ENCODE measurements around the gene NFS1.
"Not testable (repeated sequence)": the region's sequence is repeated elsewhere in the genome, so short reads cannot be mapped to it uniquely, and the experiment has no call there.

NFS1 gene

DNA sequence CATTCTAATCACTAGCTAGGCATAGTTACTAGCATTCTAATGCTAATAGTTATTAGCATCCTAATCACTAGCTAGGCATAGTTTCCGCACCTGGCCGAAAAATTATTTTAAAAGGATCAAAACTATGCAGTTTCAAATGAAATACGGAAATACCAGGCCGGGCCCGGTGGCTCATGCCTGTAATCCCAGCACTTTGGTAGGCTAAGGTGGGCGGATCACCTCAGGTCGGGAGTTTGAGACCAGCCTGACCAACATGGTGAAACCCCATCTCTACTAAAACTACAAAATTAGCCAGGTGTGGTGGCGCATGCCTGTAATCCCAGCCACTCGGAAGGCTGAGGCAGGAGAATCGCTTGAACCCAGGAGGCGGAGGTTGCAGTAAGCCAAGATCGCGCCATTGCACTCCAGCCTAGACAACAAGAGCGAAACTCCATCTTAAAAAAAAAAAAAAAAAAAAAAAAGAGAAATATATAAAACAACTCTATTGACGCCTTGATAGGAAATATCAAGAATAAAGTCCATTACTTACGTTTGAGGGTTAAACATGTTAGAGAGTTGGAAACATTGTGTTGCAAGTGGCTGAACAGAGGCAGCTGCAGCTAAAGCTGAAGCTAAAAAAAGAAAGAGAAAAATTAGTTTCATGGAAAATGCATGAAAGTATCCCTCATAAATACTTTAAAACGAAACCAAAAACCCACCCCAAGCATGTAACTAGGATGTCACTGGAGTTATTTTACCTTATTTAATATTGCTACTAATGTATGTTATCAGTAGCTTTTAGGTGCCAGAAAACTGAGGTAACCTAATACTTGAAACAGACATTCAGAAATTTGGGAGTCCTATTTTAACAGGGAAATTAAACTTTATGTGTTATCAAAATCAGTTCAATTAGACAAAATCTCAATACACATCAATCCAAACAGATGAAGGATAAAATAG lies 7.7 kb upstream of the NFS1 start:
- DNase-seq: not testable (repeated sequence)

DNA sequence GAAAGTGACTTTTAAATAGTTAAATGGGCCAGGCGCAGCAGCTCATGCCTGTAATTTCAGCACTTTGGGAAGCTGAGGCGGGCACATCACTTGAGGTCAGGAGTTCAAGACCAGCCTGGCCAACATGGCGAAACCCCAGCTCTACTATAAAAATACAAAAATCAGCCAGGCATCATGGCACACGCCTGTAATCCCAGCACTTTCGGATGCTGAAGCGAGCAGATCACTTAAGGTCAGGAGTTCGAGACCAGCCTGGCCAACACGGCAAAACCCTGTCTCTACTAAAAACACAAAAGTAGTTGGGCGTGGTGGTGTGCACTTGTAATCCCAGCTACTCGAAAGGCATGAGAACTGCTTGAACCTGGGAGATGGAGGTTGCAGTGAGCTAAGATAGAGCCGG lies 6.7 kb upstream of the NFS1 start:
- DNase-seq: not testable (repeated sequence)

DNA sequence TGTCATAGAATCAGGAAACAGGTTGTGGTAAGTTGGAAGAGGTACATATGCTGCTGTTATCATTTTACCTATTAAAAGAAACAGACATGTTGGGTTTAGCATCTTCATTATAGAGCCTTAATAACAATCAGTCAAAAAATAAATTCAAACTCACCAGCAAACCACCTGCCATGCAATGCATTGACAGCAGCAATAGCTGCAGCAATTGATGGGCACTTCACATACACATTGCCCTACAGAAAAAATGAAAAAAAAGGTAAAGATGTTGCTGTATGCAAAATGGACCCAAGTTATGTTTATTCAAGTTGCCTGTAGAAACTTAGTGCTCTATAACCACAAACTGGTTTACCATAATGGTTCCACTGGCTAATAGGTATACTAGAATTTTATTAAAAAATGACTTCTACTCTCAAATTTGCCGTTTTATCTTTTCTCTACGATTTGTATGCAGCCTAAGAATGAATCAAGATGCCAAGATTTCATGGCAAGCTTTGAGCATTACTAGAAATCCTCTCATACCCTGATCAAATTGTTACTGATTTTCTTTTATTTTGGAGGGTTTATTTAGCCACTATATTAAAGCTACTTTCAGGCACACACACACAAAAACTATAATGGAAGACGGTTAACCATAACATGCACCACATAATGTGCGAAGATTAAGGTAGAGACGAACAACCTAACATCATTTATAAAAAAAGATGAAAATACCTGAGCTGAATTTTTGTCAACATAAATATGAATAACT lies 5.5 kb upstream of the NFS1 start:
- no peak for DNase-seq

DNA sequence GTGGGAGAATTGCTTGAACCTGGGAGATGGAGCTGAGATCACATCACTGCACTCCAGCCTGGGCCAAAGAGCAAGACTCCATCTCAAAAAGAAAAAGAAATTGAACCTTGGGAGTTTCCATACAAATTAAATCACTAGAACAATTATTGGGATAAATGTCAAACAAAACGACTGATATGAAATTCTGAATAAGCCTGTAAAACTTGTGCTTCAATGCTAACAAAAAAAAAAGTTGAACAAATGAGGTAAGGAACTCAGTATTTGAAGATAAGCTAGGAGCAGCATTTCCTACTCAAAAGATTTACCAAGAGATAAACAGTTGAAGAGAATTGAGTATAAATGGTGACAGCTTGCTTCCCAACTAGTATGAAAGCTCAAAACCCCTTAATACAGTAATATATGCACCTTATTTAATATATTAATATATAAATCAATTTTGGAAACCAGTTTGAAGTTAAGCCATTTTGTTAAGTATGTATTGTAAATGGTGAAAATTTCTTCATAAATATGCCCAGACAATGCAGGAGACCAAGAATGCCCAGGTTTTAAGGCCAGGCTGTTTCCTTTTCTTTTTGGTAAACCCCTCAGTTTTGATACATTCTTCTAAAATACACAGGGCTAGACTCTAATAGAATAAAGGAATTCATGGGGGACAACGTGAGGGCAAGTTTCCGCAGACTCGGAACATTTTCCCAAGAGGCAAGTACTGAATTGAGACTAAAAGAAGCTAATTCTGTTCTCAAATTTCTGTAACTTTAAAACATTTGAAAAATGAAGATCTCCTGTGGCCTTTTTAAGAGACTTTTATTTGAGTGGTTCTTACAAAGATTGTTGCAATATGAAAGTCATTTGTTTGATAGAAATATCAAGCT lies 3.9 kb upstream of the NFS1 start:
- DNase-seq: no peak

DNA sequence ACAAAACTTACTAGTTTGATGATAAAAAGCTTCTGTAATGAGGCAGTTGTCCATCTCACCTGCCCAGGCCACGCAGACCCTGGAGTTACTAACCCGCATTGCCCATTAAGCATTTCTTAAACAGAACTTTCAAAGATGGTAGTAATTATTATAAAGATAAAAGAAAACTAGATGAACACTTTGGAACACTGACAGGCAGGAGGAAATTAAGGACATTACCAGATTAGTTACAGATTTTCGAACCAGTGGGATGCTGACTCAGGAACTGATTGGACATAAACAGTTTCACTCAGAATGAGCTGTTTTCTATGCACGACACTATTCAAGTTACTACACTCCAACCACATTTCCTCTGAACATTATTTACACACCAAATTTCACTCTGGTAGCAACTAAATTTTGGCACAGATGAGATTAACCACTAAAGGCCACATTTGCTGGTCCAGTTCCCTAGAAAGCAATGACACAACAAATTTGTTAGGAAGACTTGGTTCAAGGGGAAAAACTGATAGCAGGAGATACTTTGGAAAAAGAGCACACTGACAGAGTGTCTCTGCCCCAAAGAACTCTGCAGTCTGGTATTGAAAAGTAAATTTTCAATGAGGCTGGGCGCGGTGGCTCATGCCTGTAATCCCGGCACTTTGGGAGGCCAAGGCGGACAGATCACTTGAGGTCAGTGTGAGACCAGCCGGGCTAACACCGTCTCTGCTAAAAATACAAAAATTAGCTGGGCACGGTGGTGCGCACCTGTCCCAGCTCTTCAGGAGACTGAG lies 3.1 kb upstream of the NFS1 start:
- DNase-seq: no peak

DNA sequence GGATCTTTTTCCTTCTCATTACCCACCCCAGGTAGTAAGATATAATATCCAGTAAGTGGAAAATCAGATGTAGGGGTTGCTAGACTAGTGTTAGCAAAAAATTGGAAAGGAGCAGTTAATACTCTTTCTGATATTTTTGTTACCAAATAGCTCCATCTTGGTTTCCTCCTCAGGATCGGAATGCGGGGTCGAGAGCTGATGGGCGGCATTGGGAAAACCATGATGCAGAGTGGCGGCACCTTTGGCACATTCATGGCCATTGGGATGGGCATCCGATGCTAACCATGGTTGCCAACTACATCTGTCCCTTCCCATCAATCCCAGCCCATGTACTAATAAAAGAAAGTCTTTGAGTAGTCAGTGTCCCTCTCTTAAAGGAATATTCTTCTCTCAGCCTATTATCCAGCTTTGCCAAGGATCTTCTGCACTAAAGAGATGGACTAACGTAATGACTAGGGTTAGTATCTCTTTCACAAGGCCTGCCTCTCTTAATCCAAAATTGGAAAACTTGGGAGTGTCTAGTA lies 1.5 kb upstream of the NFS1 start:
- no peak for DNase-seq

DNA sequence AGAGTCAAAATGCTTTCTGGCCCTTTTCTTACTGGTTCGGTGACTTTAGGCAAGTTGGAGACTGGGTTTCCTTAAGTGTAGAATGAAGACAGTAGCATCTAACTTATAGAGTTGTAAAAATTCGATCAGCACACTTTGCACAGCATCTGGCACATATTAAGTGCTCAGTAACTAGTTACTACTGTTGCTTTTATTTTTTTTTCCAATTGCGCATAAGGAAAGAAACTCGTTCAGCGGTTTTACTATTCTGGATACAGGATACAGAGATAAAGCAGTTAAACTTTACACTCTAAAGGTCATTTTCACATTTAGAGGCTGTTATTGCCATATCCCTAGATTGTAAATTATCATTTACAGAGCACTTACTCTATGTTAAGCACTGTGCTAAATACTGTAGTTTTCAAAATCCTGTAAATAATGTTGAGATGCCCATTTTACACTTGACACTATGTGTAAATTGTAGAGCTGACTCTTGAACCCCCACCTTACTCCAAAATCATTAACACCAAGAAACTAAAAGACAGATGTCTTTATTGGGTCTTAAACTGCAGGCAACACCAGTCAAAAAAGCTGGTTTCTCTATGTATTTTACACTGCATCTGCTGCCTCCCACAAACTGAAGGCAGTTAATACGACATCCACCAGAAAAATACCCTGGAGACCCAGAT lies 939 bp upstream of the NFS1 start:
- DNase-seq: no peak

DNA sequence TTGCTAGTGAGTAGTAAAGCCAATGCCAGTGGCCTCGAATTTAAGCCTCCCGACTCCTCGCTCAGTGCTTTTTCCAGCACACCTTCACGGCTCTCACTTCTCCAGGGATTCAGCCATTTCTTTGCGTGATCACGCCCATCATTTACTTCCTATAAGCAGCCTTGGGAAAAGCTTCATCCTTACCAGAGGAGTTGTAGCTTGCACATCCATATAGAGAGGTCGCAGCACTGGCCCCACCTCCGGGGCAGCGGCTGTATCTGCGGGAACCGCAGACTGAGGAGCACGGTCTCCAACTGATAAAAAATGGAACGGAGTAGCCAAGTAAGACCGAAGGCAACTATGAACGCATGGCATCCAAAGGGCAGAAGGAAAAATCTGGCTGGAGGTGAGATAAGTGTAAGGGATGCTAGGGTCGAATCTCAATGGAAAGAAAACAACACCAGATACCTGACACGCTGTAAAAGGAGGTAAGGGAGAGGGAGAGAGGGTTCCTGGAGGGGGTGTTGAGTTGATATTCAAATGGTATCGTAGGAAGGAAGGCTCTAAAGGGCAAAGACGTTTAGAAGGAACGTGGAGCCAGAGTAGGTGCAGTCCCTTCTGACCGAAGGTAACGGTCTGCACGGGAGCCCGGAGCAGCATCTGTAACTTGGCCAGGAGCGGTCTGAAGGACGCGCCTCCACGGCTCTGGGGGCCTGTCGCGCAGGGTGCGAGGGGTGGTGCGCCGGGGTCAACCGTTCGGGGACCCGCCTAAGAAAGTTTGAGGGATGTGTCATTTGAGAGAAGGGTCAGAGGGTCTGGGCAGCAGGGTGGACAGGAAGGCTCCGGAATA lies 640 bp downstream of the NFS1 start:
- peak; percentile 52 for DNase-seq

DNA sequence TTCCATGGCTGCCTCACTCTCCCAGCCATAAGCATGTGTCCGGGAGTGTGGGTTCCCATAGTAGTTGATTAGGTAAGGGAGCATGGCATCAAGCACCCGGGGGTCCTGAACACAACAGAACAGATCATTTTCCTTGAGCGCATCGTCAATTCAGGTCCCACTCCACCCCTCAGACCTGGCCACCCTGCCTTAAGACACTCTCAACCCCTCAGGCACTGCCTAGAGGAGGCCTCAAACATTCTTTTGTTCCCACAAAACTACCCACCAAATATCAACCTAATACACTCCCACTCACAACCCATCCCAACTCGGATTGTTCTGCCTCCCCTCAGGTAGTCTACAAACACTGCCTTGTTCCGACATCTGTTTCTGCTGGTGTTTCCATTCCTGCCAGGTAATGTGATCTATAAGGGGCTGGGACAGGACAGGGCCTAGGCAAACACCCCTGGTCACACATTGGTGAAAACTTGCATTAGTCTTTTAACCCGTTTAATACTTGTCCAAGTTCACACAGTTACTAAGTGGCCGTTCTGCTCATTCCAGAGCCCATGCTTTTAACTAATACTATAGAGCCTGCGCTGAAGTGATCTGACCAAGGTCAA lies 1.4 kb downstream of the NFS1 start:
- DNase-seq: no peak

DNA sequence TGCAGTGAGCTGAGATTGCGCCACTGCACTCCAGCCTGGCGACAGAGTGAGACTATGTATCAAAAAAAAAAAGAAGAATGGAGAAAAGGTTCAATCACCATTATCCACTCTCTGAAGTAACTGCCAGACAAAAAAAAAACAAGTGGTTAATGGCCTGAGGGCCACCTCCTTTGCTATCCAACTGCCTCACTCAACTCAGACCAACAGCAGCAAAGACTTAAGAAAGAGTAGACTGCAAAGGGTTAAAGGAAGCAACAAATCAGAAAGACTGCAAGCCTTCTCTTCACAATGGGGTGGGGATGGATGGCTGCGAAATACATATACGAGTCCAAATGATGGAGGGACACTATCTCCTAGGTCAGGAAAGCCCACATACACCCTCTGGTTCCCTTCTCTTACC lies 3.2 kb downstream of the NFS1 start:
- DNase-seq: no peak

DNA sequence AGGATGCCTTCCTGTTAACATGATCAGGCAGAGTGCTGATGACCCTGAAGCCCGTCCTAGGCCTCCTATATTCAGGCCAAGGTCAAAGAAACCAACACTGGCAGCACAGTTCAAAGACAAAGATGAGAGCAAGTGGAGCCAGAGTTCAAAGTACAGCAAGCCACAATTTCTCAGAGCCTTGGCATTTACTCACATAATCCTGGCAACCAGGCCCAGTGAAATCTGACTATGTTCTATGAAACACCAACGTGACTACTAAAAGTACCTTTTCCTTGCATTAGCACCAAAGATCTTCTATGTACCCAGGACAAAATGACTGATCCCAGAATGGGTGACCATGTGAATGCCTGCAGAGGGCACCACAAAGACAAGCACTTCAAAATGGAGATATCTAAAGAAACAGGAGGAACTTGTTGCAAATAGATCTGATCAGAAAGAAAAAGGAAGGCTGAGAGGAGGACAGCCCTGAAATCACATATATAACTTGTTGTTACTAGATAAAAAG lies 3.9 kb downstream of the NFS1 start:
- no peak for DNase-seq

DNA sequence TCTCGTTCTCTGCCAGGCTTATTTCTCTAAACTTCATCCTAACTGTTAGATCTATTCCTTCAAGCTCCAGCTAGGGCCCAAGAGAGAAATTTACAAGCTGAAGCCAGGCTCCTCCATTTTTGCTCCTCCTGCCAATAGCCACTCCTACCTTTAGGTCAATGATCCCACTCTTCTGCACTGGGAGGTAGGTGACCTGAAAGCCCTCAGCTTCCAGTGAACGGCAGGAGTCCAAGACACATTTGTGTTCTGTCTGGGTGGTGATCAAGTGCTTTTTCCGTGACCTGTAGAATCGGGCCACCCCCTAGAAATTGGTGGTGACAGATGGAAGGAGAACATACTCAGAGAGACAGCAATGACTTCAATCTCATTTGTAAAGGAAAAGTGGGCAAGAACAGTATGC lies 8.9 kb downstream of the NFS1 start:
- DNase-seq: no peak

DNA sequence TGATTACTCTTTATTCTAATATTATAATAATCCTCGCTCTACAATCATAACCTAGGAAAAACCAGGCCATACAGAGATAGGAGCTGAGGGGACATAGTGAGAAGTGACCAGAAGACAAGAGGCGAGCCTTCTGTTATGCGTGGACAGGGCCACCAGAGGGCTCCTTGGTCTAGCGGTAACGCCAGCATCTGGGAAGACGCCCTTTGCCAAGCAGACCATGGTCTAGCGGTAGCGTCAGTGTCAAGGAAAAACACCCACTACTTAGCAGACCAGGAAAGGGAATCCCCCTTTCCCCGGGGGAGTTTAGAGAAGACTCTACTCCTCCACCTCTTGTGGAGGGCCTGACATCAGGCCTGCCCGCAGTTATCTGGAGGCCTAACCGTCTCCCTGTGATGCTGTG lies 12.3 kb downstream of the NFS1 start:
- DNase-seq: not testable (repeated sequence)

DNA sequence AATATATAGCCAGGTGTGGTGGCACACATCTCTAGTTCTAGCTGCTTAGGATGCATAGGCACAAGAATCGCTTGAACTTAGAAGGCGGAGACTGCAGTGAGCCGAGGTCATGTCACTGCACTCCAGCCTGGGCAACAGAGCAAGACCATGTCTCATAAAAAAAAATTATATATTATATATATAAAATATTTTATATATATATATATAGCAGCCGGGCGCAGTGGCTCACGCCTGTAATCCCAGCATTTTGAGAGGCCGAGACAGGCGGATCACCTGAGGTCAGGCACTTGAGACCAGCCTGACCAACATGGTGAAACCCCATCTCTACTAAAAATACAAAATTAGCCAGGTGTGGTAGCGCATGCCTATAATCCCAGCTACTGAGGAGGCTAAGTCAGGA lies 13.8 kb downstream of the NFS1 start:
- DNase-seq: not testable (repeated sequence)

DNA sequence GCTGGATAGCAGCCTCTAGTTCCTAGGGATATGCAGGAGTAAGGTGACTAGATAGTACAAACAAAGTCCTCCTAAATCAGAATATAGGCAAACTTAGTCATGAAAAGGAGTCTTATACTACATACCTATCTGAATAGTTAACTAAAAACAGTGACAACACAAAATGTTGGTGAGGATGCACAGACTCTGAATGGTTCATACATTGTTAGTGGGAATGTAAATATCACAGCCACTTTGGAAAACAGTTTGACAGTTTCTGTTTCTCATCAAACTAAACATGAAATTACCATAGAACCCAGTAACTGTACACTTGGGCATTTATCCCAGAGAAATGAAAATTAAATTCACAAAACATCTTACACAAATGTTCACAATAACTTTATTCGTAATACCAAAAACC lies 17.2 kb downstream of the NFS1 start:
- no peak for DNase-seq

DNA sequence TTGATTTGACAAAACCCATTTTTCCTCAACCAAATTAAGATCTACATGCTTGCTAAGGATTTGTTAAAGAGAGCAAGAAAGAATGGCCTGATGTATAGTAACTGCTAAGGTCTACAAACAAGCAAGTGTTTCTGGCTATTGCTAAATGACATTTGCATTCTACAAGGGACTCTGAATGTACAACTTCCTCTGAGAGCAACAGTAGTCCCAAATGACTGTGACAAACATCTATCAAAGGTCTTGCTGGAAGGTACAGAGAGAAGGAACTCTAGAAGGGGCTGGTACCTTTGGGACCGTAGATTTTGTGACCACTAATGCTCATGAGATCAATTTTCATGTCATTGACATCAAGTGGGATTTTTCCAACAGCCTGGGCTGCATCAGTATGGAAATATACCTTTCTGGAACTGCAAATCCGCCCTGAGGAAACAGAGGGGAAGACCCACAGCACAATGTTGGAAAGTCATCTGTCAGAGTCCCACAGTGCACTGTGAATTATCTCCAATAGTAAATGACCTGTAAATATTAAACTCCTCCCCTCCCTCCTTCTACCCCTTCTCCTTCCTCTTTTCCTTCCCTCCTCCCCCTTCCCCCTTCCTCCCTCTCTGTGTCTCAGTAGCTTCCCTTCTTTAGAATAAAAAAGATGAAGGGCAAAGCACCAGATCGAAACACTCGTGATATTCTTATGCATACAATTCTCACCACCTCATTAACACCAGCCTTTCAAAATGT lies 18.5 kb downstream of the NFS1 start:
- no peak for DNase-seq

DNA sequence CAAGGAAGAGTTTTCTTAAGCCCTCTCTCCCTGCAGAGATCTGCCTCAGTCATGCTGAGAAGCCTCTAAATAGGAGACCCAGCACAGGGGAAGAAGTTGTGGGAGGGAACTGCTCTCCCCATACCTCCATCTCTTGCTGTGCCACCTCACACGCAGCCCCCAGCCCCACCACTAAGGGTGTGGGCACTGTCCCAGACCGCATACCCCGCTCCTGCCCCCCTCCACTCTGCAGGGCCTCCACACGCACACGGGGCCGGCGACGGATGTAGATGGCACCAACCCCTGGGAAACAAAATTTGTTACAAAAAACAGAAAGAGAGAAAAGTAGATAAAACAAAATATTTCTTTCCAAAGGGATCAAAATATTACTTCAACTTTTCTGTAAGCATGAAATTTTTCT lies 24.2 kb downstream of the NFS1 start:
- DNase-seq: no peak

DNA sequence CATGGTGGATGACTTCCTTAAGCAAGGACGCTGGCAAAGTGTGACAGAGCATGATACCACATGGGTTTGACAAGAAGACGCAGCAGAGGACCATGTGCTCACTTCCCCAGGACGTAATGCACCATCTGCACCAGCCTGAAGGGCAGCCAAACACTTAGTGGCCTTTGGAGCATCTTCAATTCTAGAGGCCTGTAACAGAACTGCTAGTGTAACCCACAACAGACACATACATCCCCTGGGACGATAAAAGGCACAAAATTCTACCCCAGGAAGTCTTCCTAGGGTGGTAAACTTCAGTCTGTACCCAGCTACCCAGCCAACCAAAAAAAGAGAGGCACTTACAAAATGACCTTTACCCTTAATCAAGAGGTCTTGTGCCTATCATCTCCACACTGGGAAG lies 25.3 kb downstream of the NFS1 start:
- no peak for DNase-seq

DNA sequence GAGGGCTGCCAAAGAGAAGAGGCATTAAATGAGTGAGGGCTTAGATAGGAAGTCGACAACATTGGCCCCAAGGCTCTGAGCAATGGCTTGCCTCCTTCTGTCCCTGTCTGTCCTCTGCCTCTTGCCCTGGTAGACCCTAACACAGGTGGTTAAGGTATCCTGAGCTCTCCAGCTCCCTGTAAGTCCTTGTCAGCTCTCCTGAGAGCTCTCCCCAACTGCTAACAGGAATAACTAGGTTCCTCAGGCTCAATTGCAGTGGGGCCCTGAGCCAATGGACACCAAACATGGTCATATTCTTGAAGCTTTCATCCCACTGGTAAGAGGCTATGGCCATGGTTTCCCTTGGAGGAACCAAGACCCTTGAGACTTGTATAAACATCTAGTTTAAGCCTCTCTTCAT lies 29.5 kb downstream of the NFS1 start:
- no peak for DNase-seq

Measured in NCI-H146 (cell line).